Neuron (in vitro differentiated cells): Measurements from ENCODE around the gene ATP6V0E1.
"Not testable (repeated sequence)": the region's sequence is repeated elsewhere in the genome, so short reads cannot be mapped to it uniquely, and the experiment has no call there.

Experiments
- H2AFZ ChIP-seq: one replicate; pipeline ENCODE4 v1.6.1; 2013; ENCODE audit warnings: low read depth, mild to moderate bottlenecking, inconsistent platforms, low read length, moderate library complexity
- H3K27me3 ChIP-seq: one replicate; pipeline ENCODE4 v1.6.1; 2013; ENCODE audit warnings: low read length; ENCODE audit not compliant: insufficient read depth
- H3K36me3 ChIP-seq: one replicate; pipeline ENCODE4 v1.6.1; 2013; ENCODE audit warnings: low read length; ENCODE audit not compliant: insufficient read depth
- H3K4me1 ChIP-seq: one replicate; pipeline ENCODE4 v1.6.1; 2013; ENCODE audit warnings: low read length; ENCODE audit not compliant: insufficient read depth
- H3K4me3 ChIP-seq: 2 replicates; pipeline ENCODE4 v1.5.1; 2013; ENCODE audit warnings: mild to moderate bottlenecking, low read length, moderate library complexity
- H3K9me3 ChIP-seq: one replicate; pipeline ENCODE4 v1.6.1; 2013; ENCODE audit warnings: low read length

Gene ATP6V0E1

GRCh38 chr5:173055983-173056782, 72.6 kb downstream of the ATP6V0E1 start, which contains the start of gene CREBRF:
Gene CREBRF (plus strand): TSS chr5:173056352. CDS start chr5:173080776, 24,424 bp downstream.
- no peaks in the 10 kb centered on the region for H3K9me3 ChIP-seq
- H2AFZ ChIP-seq, result peak within 1 kb of the TSS; percentile 64
- H3K27me3 ChIP-seq, result no peaks in the 10 kb centered on the region
- H3K36me3 ChIP-seq, result no peaks in the 10 kb centered on the region
- peaks cover 3% of the 10 kb centered on the region for H3K4me1 ChIP-seq
- H3K4me3 ChIP-seq, result peak within 1 kb of the TSS; percentile 76

- H3K36me3 ChIP-seq, result no peaks in the 10 kb centered on the region
- no peaks in the 10 kb centered on the region for H3K9me3 ChIP-seq
- H2AFZ ChIP-seq, result peak overlapping the region; percentile 64
- H3K4me3 ChIP-seq, result peak overlapping the region; percentile 76
- peaks cover 3% of the 10 kb centered on the region for H3K4me1 ChIP-seq
- H3K27me3 ChIP-seq, result no peaks in the 10 kb centered on the region
Observed at GRCh38 chr5:173056783-173057061, 73.2 kb downstream of the ATP6V0E1 start.

GRCh38 chr5:173057062-173057924, 73.7 kb downstream of the ATP6V0E1 start:
- peak overlapping the region; percentile 64 for H2AFZ ChIP-seq

GRCh38 chr5:173062141-173062540, 78.6 kb downstream of the ATP6V0E1 start:
- Histone ChIP-seq H3K4me3 (no peak overlapping the region), H2AFZ (no peak overlapping the region), H3K9me3 (no peaks in the 10 kb centered on the region), H3K4me1 (peaks cover 3% of the 10 kb centered on the region), H3K36me3 (no peaks in the 10 kb centered on the region), H3K27me3 (no peaks in the 10 kb centered on the region)

More at GRCh38 chr5:173057062-173057924, 73.7 kb downstream of the ATP6V0E1 start:
- H3K36me3 ChIP-seq, result no peaks in the 10 kb centered on the region
- H3K4me1 ChIP-seq, result peaks cover 3% of the 10 kb centered on the region
- no peaks in the 10 kb centered on the region for H3K9me3 ChIP-seq
- no peaks in the 10 kb centered on the region for H3K27me3 ChIP-seq
- H3K4me3 ChIP-seq, result peak overlapping the region; percentile 76

GRCh38 chr5:173065155-173065554, 81.6 kb downstream of the ATP6V0E1 start:
- Histone ChIP-seq H3K27me3 (no peaks in the 10 kb centered on the region), H3K36me3 (no peaks in the 10 kb centered on the region), H2AFZ (no peak overlapping the region)

GRCh38 chr5:173069671-173070070, 86.1 kb downstream of the ATP6V0E1 start:
- H3K9me3 ChIP-seq, result no peaks in the 10 kb centered on the region
- no peaks in the 10 kb centered on the region for H3K27me3 ChIP-seq
- H3K4me1 ChIP-seq, result no peaks in the 10 kb centered on the region
- H3K4me3 ChIP-seq, result no peak overlapping the region
- H2AFZ ChIP-seq, result no peak overlapping the region
- no peaks in the 10 kb centered on the region for H3K36me3 ChIP-seq

More at GRCh38 chr5:173065155-173065554, 81.6 kb downstream of the ATP6V0E1 start:
- H3K4me1 ChIP-seq, result no peaks in the 10 kb centered on the region
- no peaks in the 10 kb centered on the region for H3K9me3 ChIP-seq
- H3K4me3 ChIP-seq, result no peak overlapping the region

- no peaks in the 10 kb centered on the region for H3K36me3 ChIP-seq
- no peaks in the 10 kb centered on the region for H3K9me3 ChIP-seq
- no peak overlapping the region for H3K4me3 ChIP-seq
- no peak overlapping the region for H2AFZ ChIP-seq
- no peaks in the 10 kb centered on the region for H3K27me3 ChIP-seq
- no peaks in the 10 kb centered on the region for H3K4me1 ChIP-seq
Observed at GRCh38 chr5:173075137-173075843, 91.7 kb downstream of the ATP6V0E1 start.

- H3K27me3 ChIP-seq, result no peaks in the 10 kb centered on the region
- no peaks in the 10 kb centered on the region for H3K36me3 ChIP-seq
- no peak overlapping the region for H2AFZ ChIP-seq
- H3K9me3 ChIP-seq, result no peaks in the 10 kb centered on the region
- no peaks in the 10 kb centered on the region for H3K4me1 ChIP-seq
- no peak overlapping the region for H3K4me3 ChIP-seq
Observed at GRCh38 chr5:173075970-173076369, 92.4 kb downstream of the ATP6V0E1 start.

GRCh38 chr5:173076471-173076870, 92.9 kb downstream of the ATP6V0E1 start:
- not testable (repeated sequence) for H3K4me1 ChIP-seq, H3K4me3 ChIP-seq, H3K9me3 ChIP-seq, H3K36me3 ChIP-seq, H2AFZ ChIP-seq, H3K27me3 ChIP-seq

- no peaks in the 10 kb centered on the region for H3K9me3 ChIP-seq
- H3K4me1 ChIP-seq, result no peaks in the 10 kb centered on the region
- no peak overlapping the region for H3K4me3 ChIP-seq
- H3K27me3 ChIP-seq, result no peaks in the 10 kb centered on the region
- H2AFZ ChIP-seq, result no peak overlapping the region
- H3K36me3 ChIP-seq, result peaks cover 3% of the 10 kb centered on the region
Observed at GRCh38 chr5:173078878-173079277, 95.3 kb downstream of the ATP6V0E1 start.
